OCI-LY3 (cell line): ENCODE measurements around the gene TMCO6.

Experiments
- H2AFZ ChIP-seq: fragments of 200-600, 300-600 bp; shearing (Covaris generic); 2 replicates; pipeline ENCODE4 v1.6.0; 2014; ENCODE audit warnings: antibody characterized with exemption, low read depth, low read length
- H3K27ac ChIP-seq: fragments of 200-600, 300-600 bp; sonication (generic); 2 replicates; pipeline ENCODE4 v1.5.1; 2014; ENCODE audit warnings: mild to moderate bottlenecking, low read length, moderate library complexity, mixed read lengths
- H3K27me3 ChIP-seq: fragments of 200-600, 300-600 bp; sonication (generic); 2 replicates; pipeline ENCODE4 v1.6.1; 2014; ENCODE audit warnings: low read depth, low read length, mixed read lengths
- H3K36me3 ChIP-seq: fragments of 200-600, 300-600 bp; sonication (generic); replicated peaks from 2 replicates; pipeline ENCODE3; 2014; ENCODE audit warnings: low read depth, low read length, mixed read lengths
- H3K4me1 ChIP-seq: fragments of 300-600, 200-600 bp; sonication (generic); 2 replicates; pipeline ENCODE4 v1.6.1; 2014; ENCODE audit warnings: low read length, mixed read lengths
- H3K4me2 ChIP-seq: fragments of 200-600, 300-600 bp; sonication (generic); 2 replicates; pipeline ENCODE4 v1.6.1; 2014; ENCODE audit warnings: low read length, mixed read lengths
- H3K4me3 ChIP-seq: fragments of 300-600, 200-600 bp; sonication (generic); 2 replicates; pipeline ENCODE4 v1.5.1; 2014; ENCODE audit warnings: antibody characterized with exemption, mild to moderate bottlenecking, low read length, moderate library complexity
- H3K79me2 ChIP-seq: fragments of 300-600, 200-600 bp; shearing (Covaris generic); 2 replicates; pipeline ENCODE4 v1.6.1; 2014; ENCODE audit warnings: mild to moderate bottlenecking, low read length, mixed read lengths
- H3K9ac ChIP-seq: fragments of 300-600, 200-600 bp; shearing (Covaris generic); 2 replicates; pipeline ENCODE4 v1.6.0; 2014; ENCODE audit warnings: mild to moderate bottlenecking, low read length, moderate library complexity
- H3K9me3 ChIP-seq: fragments of 200-600, 300-600 bp; shearing (Covaris generic); 2 replicates; pipeline ENCODE4 v1.6.1; 2014; ENCODE audit warnings: low read length, mixed read lengths; ENCODE audit not compliant: insufficient read depth
- H4K20me1 ChIP-seq: fragments of 200-600, 300-600 bp; sonication (generic); 2 replicates; pipeline ENCODE4 v1.6.1; 2016; ENCODE audit warnings: low read length, mixed read lengths; ENCODE audit not compliant: insufficient read depth
- EZH2phosphoT487 ChIP-seq: fragments of 200-600 bp; shearing (Covaris generic); IDR thresholded peaks from 2 replicates; pipeline ENCODE4 v1.6.1; 2018; ENCODE audit warnings: antibody characterized with exemption, mixed run types, low read depth
- TF ChIP-seq, protein P1 (sequence below): fragments of 200-600, 300-600 bp; sonication (generic); IDR thresholded peaks from 2 replicates; pipeline ENCODE4 v1.5.1; 2014; ENCODE audit warnings: antibody characterized with exemption, low read length, low read depth

Gene TMCO6

DNA sequence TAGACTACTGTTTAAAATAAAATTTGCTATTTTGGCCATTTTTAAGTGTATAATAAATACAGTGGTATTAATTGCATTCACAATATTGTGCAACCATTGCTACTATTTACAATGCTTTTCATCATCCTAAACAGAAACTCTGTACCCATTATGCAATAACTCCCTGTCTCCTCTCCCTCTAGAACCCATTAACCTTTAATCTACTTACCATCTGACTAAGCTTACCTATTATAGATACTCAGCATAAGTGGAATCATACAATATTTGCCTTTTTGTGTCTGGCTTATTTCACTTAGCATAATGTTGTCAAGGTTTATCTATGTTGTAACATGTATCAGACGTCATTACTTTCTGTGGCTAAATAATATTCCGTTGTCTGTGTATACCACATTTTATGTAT is 32.2 kb upstream of the TMCO6 start:
- no peak overlapping the region for H3K27ac ChIP-seq
- H3K79me2 ChIP-seq: no peaks in the 10 kb centered on the region
- H4K20me1 ChIP-seq: no peaks in the 10 kb centered on the region
- H3K9ac ChIP-seq: no peak overlapping the region
- TF ChIP-seq, protein P1, sequence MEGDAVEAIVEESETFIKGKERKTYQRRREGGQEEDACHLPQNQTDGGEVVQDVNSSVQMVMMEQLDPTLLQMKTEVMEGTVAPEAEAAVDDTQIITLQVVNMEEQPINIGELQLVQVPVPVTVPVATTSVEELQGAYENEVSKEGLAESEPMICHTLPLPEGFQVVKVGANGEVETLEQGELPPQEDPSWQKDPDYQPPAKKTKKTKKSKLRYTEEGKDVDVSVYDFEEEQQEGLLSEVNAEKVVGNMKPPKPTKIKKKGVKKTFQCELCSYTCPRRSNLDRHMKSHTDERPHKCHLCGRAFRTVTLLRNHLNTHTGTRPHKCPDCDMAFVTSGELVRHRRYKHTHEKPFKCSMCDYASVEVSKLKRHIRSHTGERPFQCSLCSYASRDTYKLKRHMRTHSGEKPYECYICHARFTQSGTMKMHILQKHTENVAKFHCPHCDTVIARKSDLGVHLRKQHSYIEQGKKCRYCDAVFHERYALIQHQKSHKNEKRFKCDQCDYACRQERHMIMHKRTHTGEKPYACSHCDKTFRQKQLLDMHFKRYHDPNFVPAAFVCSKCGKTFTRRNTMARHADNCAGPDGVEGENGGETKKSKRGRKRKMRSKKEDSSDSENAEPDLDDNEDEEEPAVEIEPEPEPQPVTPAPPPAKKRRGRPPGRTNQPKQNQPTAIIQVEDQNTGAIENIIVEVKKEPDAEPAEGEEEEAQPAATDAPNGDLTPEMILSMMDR: no peak
- no peak for TF ChIP-seq EZH2phosphoT487
- no peaks in the 10 kb centered on the region for H3K36me3 ChIP-seq
- peaks cover 4% of the 10 kb centered on the region; the same call in 1 of the 2 replicates for H3K4me1 ChIP-seq
- H3K4me3 ChIP-seq: no peak overlapping the region
- no peak overlapping the region for H3K4me2 ChIP-seq
- H2AFZ ChIP-seq: no peak overlapping the region
- H3K9me3 ChIP-seq: no peaks in the 10 kb centered on the region
- H3K27me3 ChIP-seq: no peaks in the 10 kb centered on the region

DNA sequence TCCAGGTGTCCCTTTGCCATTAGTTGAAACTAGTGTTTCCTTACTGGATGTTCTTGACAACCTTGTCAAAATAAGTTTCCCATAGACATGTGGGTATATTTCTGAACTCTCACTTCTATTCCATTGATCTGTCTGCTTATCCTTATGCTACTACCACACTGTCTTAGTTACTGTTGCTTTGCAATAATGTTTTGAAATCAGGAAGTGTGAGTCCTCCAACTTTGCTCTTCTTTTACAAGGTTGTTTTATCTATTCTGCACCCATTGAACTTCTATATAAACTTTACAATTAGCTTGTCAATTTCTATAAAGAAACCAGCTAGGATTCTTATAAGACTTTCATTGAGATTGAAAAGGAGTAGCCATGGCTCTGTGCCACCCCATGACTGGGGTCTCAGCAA is 30.5 kb upstream of the TMCO6 start:
- Histone ChIP-seq H3K27ac (no peak overlapping the region), H3K4me2 (no peak overlapping the region), H2AFZ (no peak overlapping the region), H3K4me3 (no peak overlapping the region), H4K20me1 (no peaks in the 10 kb centered on the region), H3K36me3 (no peaks in the 10 kb centered on the region), H3K4me1 (peaks cover 5% of the 10 kb centered on the region; the same call in 1 of the 2 replicates), H3K27me3 (no peaks in the 10 kb centered on the region), H3K9me3 (no peaks in the 10 kb centered on the region), H3K9ac (no peak overlapping the region), H3K79me2 (no peaks in the 10 kb centered on the region)
- TF ChIP-seq EZH2phosphoT487: no peak
- TF ChIP-seq, protein P1: no peak

DNA sequence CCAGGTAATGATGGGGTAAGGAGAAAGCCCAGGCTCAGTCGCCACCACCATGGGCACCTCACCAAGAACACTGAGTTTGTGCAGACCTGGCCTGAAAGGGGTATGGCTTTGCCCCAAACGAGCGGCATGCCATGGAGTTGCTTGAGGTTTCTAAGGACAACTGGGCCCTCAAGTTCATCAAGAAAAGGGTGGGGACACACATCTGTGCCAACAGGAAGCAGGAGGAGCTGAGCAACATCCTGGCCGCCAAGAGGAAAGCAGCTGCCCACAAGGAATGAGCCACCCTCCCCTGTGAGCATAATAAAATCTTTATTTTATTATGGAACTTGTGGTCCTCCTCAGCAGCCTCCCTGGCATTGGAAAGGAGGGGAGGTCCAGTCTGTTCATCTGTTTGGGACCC is 30.1 kb upstream of the TMCO6 start:
- no peak overlapping the region for H2AFZ ChIP-seq

DNA sequence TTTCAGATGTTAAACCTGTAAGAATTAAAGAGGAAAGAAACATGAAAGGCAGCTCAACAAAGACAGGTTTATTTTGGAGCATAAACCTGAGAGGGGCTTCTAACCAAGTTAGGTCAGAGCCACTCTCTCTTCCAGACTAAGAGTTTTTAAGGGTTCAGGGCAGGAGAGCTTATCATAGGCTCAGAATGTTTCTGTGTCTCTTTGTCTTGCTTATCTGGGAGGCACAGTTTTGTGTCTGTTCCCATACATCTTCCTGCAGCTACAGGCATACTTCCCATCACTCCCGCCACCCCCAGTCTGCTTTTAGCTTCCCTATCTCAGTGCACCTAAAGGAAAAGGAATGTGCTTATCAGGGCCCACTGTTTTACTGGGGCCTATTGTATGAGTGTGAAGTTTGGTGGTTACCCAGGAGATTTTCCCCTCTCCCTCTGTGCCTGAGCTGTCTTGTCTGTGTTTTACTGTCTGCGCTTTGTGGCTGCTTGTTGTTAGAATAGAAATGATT is 28.2 kb upstream of the TMCO6 start:
- no peaks in the 10 kb centered on the region for H3K9me3 ChIP-seq
- no peaks in the 10 kb centered on the region for H3K27me3 ChIP-seq
- no peak overlapping the region for H3K4me2 ChIP-seq
- H3K4me1 ChIP-seq: peaks cover 5% of the 10 kb centered on the region; the same call in 1 of the 2 replicates
- no peak overlapping the region for H2AFZ ChIP-seq
- H3K27ac ChIP-seq: no peak overlapping the region
- no peaks in the 10 kb centered on the region for H3K79me2 ChIP-seq
- no peaks in the 10 kb centered on the region for H3K36me3 ChIP-seq
- H3K4me3 ChIP-seq: no peak overlapping the region
- no peaks in the 10 kb centered on the region for H4K20me1 ChIP-seq
- no peak overlapping the region for H3K9ac ChIP-seq
- TF ChIP-seq, protein P1: no peak
- no peak for TF ChIP-seq EZH2phosphoT487

More for the DNA sequence above, 30.1 kb upstream of the TMCO6 start:
- Histone ChIP-seq H3K79me2 (no peaks in the 10 kb centered on the region), H3K9ac (no peak overlapping the region), H4K20me1 (no peaks in the 10 kb centered on the region), H3K4me1 (peaks cover 5% of the 10 kb centered on the region; the same call in 1 of the 2 replicates), H3K4me3 (no peak overlapping the region), H3K4me2 (no peak overlapping the region), H3K9me3 (no peaks in the 10 kb centered on the region), H3K27ac (no peak overlapping the region), H3K27me3 (no peaks in the 10 kb centered on the region), H3K36me3 (no peaks in the 10 kb centered on the region)
- no peak for TF ChIP-seq EZH2phosphoT487
- TF ChIP-seq, protein P1: no peak
